ENCODE results near the gene ENAH. TPM values are rescaled to one million over a fixed set of nuclear protein-coding genes. Genes with fewer than 3 reads are reported as not detected.

The ENAH gene
- total RNA-seq, 1 experiment from 2014 or later = 285 TPM

DNA sequence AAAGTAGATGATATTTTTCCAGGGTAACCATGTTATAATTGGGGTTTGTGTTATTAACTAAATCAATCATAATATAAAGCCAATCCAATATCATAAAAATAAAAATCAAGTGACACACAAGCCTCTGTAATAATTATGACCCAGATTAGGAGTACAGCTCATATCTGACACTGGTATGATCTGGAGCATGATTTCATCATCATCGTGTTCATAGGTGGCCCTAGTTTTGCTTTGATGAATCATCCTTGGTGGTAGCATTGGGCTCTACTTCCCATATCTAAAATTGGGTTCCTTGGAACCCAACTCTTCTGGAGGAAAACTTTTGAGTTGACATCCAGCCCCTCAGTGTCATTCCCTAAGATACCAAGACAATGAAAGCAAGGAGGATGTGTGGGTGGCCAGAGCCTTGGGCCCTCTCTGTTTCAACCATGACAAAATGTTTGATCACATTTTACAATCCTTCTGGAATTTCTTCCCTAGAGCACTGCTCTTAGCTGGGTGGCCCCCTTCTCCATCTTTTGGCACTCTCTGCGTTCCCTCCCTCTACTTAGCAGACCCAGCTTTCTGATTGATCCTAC, 37.0 kb upstream of the ENAH start:
- Mint-ChIP-seq H3K27me3 (ENCODE audit: low read depth) (no peaks in the 10 kb centered on the region), H3K4me1 (no peaks in the 10 kb centered on the region), H3K27ac (no peak overlapping the region), H3K4me3 (no peak overlapping the region), H3K9me3 (peaks cover 4% of the 10 kb centered on the region in 2 experiments), H3K36me3 (ENCODE audit: insufficient read depth in 1 of 3, low read depth in 3 of 3) (peaks cover 0 to 4% (median 1%) of the 10 kb centered on the region in 3 experiments; a peak in 2 of 7 replicates)
- TF ChIP-seq, protein P1, sequence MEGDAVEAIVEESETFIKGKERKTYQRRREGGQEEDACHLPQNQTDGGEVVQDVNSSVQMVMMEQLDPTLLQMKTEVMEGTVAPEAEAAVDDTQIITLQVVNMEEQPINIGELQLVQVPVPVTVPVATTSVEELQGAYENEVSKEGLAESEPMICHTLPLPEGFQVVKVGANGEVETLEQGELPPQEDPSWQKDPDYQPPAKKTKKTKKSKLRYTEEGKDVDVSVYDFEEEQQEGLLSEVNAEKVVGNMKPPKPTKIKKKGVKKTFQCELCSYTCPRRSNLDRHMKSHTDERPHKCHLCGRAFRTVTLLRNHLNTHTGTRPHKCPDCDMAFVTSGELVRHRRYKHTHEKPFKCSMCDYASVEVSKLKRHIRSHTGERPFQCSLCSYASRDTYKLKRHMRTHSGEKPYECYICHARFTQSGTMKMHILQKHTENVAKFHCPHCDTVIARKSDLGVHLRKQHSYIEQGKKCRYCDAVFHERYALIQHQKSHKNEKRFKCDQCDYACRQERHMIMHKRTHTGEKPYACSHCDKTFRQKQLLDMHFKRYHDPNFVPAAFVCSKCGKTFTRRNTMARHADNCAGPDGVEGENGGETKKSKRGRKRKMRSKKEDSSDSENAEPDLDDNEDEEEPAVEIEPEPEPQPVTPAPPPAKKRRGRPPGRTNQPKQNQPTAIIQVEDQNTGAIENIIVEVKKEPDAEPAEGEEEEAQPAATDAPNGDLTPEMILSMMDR (conservative IDR thresholded peaks at IDR 0.05) = no peak
- Histone ChIP-seq H3K79me2 (ENCODE audit: insufficient read depth, low read length) (no peaks in the 10 kb centered on the region), H3K56ac (ENCODE audit: insufficient read length, low read depth, low read length) (no peak overlapping the region), H2AFZ (ENCODE audit: low read length) (no peak overlapping the region), H3K23me2 (ENCODE audit: insufficient read length, low read depth, low read length, poor library complexity, severe bottlenecking) (no peaks in the 10 kb centered on the region), H3K18ac (ENCODE audit: insufficient read length, low read depth, low read length) (no peak overlapping the region), H3K14ac (ENCODE audit: insufficient read depth, low read length) (no peak overlapping the region), H3K9ac (ENCODE audit: extremely low read depth, insufficient read length, low read length) (no peak overlapping the region), H4K8ac (replicated peaks; ENCODE audit: insufficient read length, low read depth, low read length) (no peak overlapping the region), H4K5ac (ENCODE audit: insufficient read length, low read depth, low read length) (no peak overlapping the region), H2BK15ac (ENCODE audit: low read depth, low read length) (no peak overlapping the region), H3K27ac (ENCODE audit: insufficient read length, low read depth, low read length) (no peak overlapping the region), H3K4ac (ENCODE audit: low read depth, low read length) (no peak overlapping the region), H2BK12ac (ENCODE audit: insufficient read length, low read depth, low read length) (no peak overlapping the region), H3K9me3 (ENCODE audit: control insufficient read depth, low read depth, low read length) (no peaks in the 10 kb centered on the region), H4K20me1 (ENCODE audit: control insufficient read depth, insufficient read depth, insufficient read length) (no peaks in the 10 kb centered on the region), H3T11ph (ENCODE audit: low read length) (no peak overlapping the region), H2BK5ac (ENCODE audit: insufficient read length, low read length) (no peak overlapping the region), H2AK5ac (ENCODE audit: insufficient read length, low read length) (no peak overlapping the region), H2BK20ac (ENCODE audit: low read depth, low read length, poor library complexity, severe bottlenecking) (no peak overlapping the region), H4K91ac (ENCODE audit: insufficient read length, low read depth, low read length) (no peak overlapping the region), H3K4me2 (ENCODE audit: insufficient read depth, insufficient read length, low read length) (no peak overlapping the region), H2BK120ac (ENCODE audit: low read depth, low read length, poor library complexity, severe bottlenecking) (no peak overlapping the region), H3K23ac (ENCODE audit: insufficient read length, low read depth, low read length) (no peak overlapping the region), H3K79me1 (ENCODE audit: insufficient read depth, low read depth, low read length, poor library complexity, severe bottlenecking) (no peaks in the 10 kb centered on the region), H3K4me1 (ENCODE audit: insufficient read depth, low read length) (no peaks in the 10 kb centered on the region), H3K27me3 (ENCODE audit: insufficient read depth, low read length) (no peaks in the 10 kb centered on the region)
- DNase-seq = no peak
- no CpG with 5 or more reads among the region's 2 CpGs for WGBS (ENCODE audit: extremely low coverage, insufficient read length, low lambda C conversion rate)
